Sigmoid colon (tissue), 7 donors: Measurements from ENCODE around the gene RGS7. TPM values are rescaled to one million over a fixed set of nuclear protein-coding genes. Genes with fewer than 3 reads are reported as not detected.
"Not testable (repeated sequence)": the region's sequence is repeated elsewhere in the genome, so short reads cannot be mapped to it uniquely, and the experiment has no call there.

ENCODE experiments used
- DNase-seq: peaks from one replicate; pipeline ENCODE4 v3.0.0-alpha.2; 2019
- H3K27ac ChIP-seq, 4 donors: fragments of 200-600 bp; sonication (generic); one replicate each; pipeline ENCODE4 v1.5.1; 2016 to 2019; ENCODE audit warnings: mild to moderate bottlenecking in 1 of 4
- H3K27me3 ChIP-seq, 3 donors: fragments of 200-600 bp; sonication (generic); one replicate each; pipeline ENCODE4 v1.5.1; 2019; ENCODE audit warnings: mild to moderate bottlenecking in 1 of 3
- H3K36me3 ChIP-seq, 4 donors: fragments of 200-600 bp; sonication (generic); one replicate each; pipeline ENCODE4 v1.5.1; 2016 to 2019
- H3K4me1 ChIP-seq, 4 donors: fragments of 200-600 bp; sonication (generic); one replicate each; pipeline ENCODE4 v1.5.1; 2017 to 2019
- H3K4me3 ChIP-seq, 4 donors: fragments of 200-600 bp; sonication (generic); one replicate each; pipeline ENCODE4 v1.5.1; 2017 to 2019; ENCODE audit warnings: mild to moderate bottlenecking in 2 of 4, moderate library complexity in 1 of 4
- H3K9me3 ChIP-seq, 4 donors: fragments of 200-600 bp in 3 of 4; sonication (generic) in 3 of 4; one replicate each; pipeline versions ENCODE4 v1.5.1 to v1.6.1; 2013 to 2019
- EP300 ChIP-seq, 4 donors: sonication (generic); formaldehyde crosslinking; IDR thresholded peaks; one replicate each; pipeline ENCODE4 v1.6.1; 2017; ENCODE audit warnings: antibody characterized with exemption in 4 of 4
- POLR2A ChIP-seq, 2 donors: fragments of 450-650 bp; IDR thresholded peaks; one replicate each; pipeline ENCODE4 v1.6.1; 2016; ENCODE audit warnings: antibody characterized with exemption in 2 of 2, mild to moderate bottlenecking in 2 of 2, moderate library complexity in 2 of 2
- POLR2AphosphoS5 ChIP-seq, 4 donors: sonication (generic); formaldehyde crosslinking; IDR thresholded peaks; one replicate each; pipeline ENCODE4 v1.6.1; 2017; ENCODE audit warnings: antibody characterized with exemption in 4 of 4
- WGBS, 2 donors: extraction: QIAGEN DNeasy Blood & Tissue Kit; methylation state at CpG; one replicate each; pipeline ENCODE4 v1.1.7; 2013; 5-methylcytosine and 5-hydroxymethylcytosine counted together
- intact Hi-C: fragments of 100-400 bp; cut with DNase I; formaldehyde crosslinking; loops from one replicate; pipeline ENCODE4 v1.15.1; 2023
- polyA plus RNA-seq, 3 donors: library from polyadenylated mRNA; stranded (reverse); fragments of 200-250 nt; gene quantifications; one replicate each; pipeline ENCODE4 v1.2.3, GENCODE V29; 2013
- total RNA-seq, 4 donors: library from RNA; depleted of rRNA; stranded (reverse); fragments of >200 nt; gene quantifications; one replicate each; pipeline ENCODE4 v1.1.0, GENCODE V29; 2016
- TF ChIP-seq, protein P1 (sequence below), 4 experiments: fragments of 450-650 bp in 3 of 4; fragments of 200-600 bp in 1 of 4; IDR thresholded peaks; one replicate each; pipeline ENCODE4 v1.5.1; 2016 to 2019; ENCODE audit warnings: antibody characterized with exemption in 4 of 4, mild to moderate bottlenecking in 3 of 4, moderate library complexity in 2 of 4
- donor health status: healthy with polysubstance abuse.
- donor health status: Bipolar disorder and iron deficiency.
- donor health status: healthy.

The RGS7 gene
- total and polyA plus RNA-seq, 7 donors: 0.10 to 1.8 (median 0.33) TPM; not detected in 4

- intact Hi-C loops: no loop called here
- Histone ChIP-seq H3K27me3 (no peaks in the 10 kb centered on the region), H3K36me3 (no peaks in the 10 kb centered on the region), H3K4me1 (no peaks in the 10 kb centered on the region), H3K9me3 (peaks cover 0 to 3% (median 0%) of the 10 kb centered on the region in 4 donors), H3K27ac (no peak overlapping the region), H3K4me3 (no peak overlapping the region)
- WGBS, 2 donors: 21 to 63% methylated on average over 4 of the region's 4 CpGs
- no peak for DNase-seq
- TF ChIP-seq, protein P1, sequence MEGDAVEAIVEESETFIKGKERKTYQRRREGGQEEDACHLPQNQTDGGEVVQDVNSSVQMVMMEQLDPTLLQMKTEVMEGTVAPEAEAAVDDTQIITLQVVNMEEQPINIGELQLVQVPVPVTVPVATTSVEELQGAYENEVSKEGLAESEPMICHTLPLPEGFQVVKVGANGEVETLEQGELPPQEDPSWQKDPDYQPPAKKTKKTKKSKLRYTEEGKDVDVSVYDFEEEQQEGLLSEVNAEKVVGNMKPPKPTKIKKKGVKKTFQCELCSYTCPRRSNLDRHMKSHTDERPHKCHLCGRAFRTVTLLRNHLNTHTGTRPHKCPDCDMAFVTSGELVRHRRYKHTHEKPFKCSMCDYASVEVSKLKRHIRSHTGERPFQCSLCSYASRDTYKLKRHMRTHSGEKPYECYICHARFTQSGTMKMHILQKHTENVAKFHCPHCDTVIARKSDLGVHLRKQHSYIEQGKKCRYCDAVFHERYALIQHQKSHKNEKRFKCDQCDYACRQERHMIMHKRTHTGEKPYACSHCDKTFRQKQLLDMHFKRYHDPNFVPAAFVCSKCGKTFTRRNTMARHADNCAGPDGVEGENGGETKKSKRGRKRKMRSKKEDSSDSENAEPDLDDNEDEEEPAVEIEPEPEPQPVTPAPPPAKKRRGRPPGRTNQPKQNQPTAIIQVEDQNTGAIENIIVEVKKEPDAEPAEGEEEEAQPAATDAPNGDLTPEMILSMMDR (IDR thresholded peaks at IDR 0.05): no peak
- no peak for TF ChIP-seq POLR2A (IDR thresholded peaks at IDR 0.05)
Observed at GRCh38 chr1:241228339-241228738, 128.7 kb downstream of the RGS7 start.

DNA sequence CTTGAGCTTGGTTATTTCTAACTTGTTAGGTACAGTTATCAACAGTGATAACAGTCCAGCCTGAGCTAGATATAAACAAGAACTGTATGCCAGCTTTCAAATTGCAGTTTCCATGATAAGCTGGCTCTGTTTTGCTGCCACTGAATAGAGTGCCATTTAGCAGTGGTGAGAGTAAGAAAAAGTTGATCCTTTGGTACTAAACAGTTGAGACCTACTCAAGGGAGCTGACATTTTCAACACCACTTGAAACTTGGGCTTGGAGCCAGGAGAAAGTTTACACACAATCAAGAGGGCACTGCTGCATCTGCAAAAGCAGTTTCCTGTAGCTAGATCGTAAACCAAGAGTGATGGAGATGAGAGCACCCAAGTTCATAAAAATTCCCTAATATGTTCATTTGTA is 131.3 kb downstream of the RGS7 start:
- Histone ChIP-seq H3K27ac (no peak overlapping the region), H3K9me3 (peaks cover 0 to 3% (median 0%) of the 10 kb centered on the region in 4 donors), H3K4me1 (no peaks in the 10 kb centered on the region), H3K27me3 (no peaks in the 10 kb centered on the region), H3K36me3 (no peaks in the 10 kb centered on the region), H3K4me3 (no peak overlapping the region)
- intact Hi-C loops: no loop called here
- TF ChIP-seq POLR2AphosphoS5 (IDR thresholded peaks at IDR 0.05) (no peak), POLR2A (IDR thresholded peaks at IDR 0.05) (no peak), EP300 (IDR thresholded peaks at IDR 0.05) (no peak)
- TF ChIP-seq, protein P1 (IDR thresholded peaks at IDR 0.05): no peak
- 11 to 54% methylated on average over 1 of the region's 1 CpG for WGBS, 2 donors
- DNase-seq: no peak

DNA sequence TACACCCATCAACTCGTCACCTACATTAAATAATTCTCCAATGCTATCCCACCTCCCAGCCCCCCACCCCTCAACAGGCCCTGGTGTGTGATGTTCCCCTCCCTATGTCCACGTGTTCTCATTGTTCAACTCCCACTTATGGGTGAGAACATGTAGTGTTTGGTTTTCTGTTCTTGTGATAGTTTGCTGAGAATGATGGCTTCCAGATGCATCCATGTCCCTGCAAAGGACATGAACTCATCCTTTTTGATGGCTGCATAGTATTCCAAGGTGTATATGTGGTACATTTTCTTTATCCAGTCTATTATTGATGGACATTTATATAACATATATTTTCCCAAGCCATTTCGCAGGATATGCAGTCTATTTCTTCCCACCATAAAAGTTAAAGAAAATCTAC is 132.8 kb downstream of the RGS7 start:
- H3K27me3 ChIP-seq, H3K4me1 ChIP-seq, H3K27ac ChIP-seq, H3K4me3 ChIP-seq, intact Hi-C loops, DNase-seq, H3K9me3 ChIP-seq, H3K36me3 ChIP-seq: not testable (repeated sequence)
- 88 to 92% methylated on average over 3 of the region's 3 CpGs for WGBS, 2 donors

DNA sequence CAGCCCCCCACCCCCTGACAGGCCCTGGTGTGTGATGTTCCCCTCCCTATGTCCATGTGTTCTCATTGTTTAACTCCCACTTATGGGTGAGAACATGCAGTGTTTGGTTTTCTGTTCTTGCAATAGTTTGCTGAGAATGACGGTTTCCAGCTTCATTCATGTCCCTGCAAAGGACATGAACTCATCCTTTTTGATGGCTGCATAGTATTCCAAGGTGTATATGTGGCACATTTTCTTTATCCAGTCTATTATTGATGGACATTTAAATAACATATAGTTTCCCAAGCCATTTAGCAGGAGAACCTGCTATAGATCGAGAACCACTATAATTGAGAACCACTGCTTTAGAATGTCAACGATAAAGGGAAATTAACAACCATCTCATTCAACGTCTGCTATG is 134.2 kb downstream of the RGS7 start:
- H3K36me3 ChIP-seq, intact Hi-C loops, H3K27me3 ChIP-seq, H3K27ac ChIP-seq, DNase-seq, H3K9me3 ChIP-seq, H3K4me1 ChIP-seq, H3K4me3 ChIP-seq: not testable (repeated sequence)
- WGBS, 2 donors: 91 to 93% methylated on average over 4 of the region's 4 CpGs

DNA sequence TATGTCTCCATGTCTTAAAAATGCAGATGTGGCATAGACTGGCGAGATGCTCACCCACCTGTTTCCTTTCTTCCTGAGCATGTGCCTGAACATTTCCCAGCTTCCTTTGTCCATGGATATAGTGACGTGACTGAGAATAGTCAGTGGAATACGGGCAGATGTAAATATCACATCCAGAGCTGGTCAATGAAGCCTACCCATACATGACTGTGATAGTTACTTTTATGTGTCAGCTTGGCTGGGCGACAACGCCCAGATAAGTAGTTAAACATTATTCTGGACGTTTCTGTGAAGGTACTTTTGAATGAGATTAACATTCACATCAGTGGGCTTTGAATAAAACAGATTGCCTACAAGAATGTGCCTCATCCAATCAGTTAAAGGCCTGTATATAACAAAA is 135.7 kb downstream of the RGS7 start:
- WGBS, 2 donors: 20 to 57% methylated on average over 6 of the region's 6 CpGs

DNA sequence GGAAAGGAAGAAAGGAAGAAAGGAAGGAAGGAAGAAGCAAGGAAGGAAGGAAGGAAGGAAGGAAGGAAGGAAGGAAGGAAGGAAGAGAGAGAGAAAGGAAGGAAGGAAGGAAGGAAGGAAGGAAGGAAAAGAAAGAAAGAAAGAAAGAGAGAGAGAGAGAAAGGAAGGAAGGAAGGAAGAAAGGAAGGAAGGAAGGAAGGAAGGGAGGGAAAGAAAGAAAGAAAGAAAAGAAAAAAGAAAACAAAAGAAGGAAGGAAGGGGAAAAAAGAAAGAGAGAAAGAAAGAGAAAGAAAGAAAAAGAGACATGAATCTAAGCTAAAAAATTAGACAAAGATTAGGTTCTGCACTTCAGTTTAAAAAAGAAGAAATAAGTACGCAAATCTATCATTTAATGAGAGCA is 136.1 kb downstream of the RGS7 start:
- H3K4me1 ChIP-seq, intact Hi-C loops: not testable (repeated sequence)

More for the DNA sequence above, 135.7 kb downstream of the RGS7 start:
- TF ChIP-seq, protein P1 (IDR thresholded peaks at IDR 0.05): no peak
- TF ChIP-seq POLR2A (IDR thresholded peaks at IDR 0.05) (no peak), POLR2AphosphoS5 (IDR thresholded peaks at IDR 0.05) (no peak), EP300 (IDR thresholded peaks at IDR 0.05) (no peak)
- Histone ChIP-seq H3K27me3 (no peaks in the 10 kb centered on the region), H3K36me3 (no peaks in the 10 kb centered on the region), H3K9me3 (peaks cover 0 to 7% (median 1%) of the 10 kb centered on the region in 4 donors), H3K4me1 (no peaks in the 10 kb centered on the region), H3K27ac (no peak overlapping the region), H3K4me3 (no peak overlapping the region)
- intact Hi-C loops: no loop called here
- DNase-seq: no peak

More for the DNA sequence above, 136.1 kb downstream of the RGS7 start:
- not testable (repeated sequence) for H3K4me3 ChIP-seq, H3K27me3 ChIP-seq, H3K9me3 ChIP-seq, H3K36me3 ChIP-seq, H3K27ac ChIP-seq, DNase-seq
- 88 to 89% methylated on average over 1 of the region's 1 CpG for WGBS, 2 donors
